ENCODE data around the gene PDCL3.

Gene PDCL3

GRCh38 chr2:100613719-100614118, 50.9 kb downstream of the PDCL3 start:
- no peak for DNase-seq

GRCh38 chr2:100614455-100615000, 51.7 kb downstream of the PDCL3 start:
- DNase-seq: no peak

- no peak for DNase-seq
Measured at GRCh38 chr2:100615471-100615870, 52.7 kb downstream of the PDCL3 start.

- DNase-seq: no peak
Measured at GRCh38 chr2:100615886-100616285, 53.1 kb downstream of the PDCL3 start.

GRCh38 chr2:100616841-100617390, 54.1 kb downstream of the PDCL3 start:
- DNase-seq: no peak

- DNase-seq: no peak
Measured at GRCh38 chr2:100619951-100620350, 57.2 kb downstream of the PDCL3 start.

- no peak for DNase-seq
Measured at GRCh38 chr2:100620481-100620880, 57.7 kb downstream of the PDCL3 start.

- no peak for DNase-seq
Measured at GRCh38 chr2:100621371-100621951, 58.7 kb downstream of the PDCL3 start.

GRCh38 chr2:100623033-100623715, 60.4 kb downstream of the PDCL3 start:
- DNase-seq: no peak

- no peak for DNase-seq
Measured at GRCh38 chr2:100623930-100624329, 61.1 kb downstream of the PDCL3 start.

- DNase-seq: no peak
Measured at GRCh38 chr2:100624536-100624935, 61.7 kb downstream of the PDCL3 start.

- no peak for DNase-seq
Measured at GRCh38 chr2:100625717-100626116, 62.9 kb downstream of the PDCL3 start.

Data from SIG-M5 (cell line).